IMR-90 (cell line): ENCODE results near the gene CACNB2. TPM values are rescaled to one million over a fixed set of nuclear protein-coding genes. Genes with fewer than 3 reads are reported as not detected.

Experiments
- ATAC-seq: fragments of 200-7000 bp; cut with Tn5 transposase; 2 replicates; pipeline ENCODE4 v1.9.1; 2020; ENCODE audit warnings: low read depth, mild to moderate bottlenecking, moderate library complexity
- BruUV-seq: library from RNA; stranded (reverse); fragments of 400-500 nt; replicated peaks from 2 replicates; lab custom pipeline; 2021; lab: Mats Ljungman, UMichigan
- CTCF ChIA-PET: fragments of 300-600 bp; formaldehyde crosslinking; extraction: SDS; loops from one replicate; lab custom pipeline; 2021; ENCODE audit warnings: antibody characterized with exemption; lab: Yijun Ruan, JAX
- POLR2A ChIA-PET: fragments of 300-600 bp; sonication (Branson Sonifier 250); formaldehyde crosslinking; loops from one replicate; lab custom pipeline; 2022; ENCODE audit warnings: antibody characterized with exemption; ENCODE audit not compliant: unreplicated experiment; lab: Charles Lee
- DNase-seq: peaks from one replicate; pipeline ENCODE4 v3.0.0; 2013
- H2AFZ ChIP-seq: replicated peaks from 2 replicates; pipeline ENCODE3; 2013; ENCODE audit warnings: low read length, mild to moderate bottlenecking; ENCODE audit not compliant: poor library complexity
- H2AK5ac ChIP-seq: 2 replicates; pipeline ENCODE4 v1.6.1; 2013; ENCODE audit warnings: low read depth, low read length, inconsistent platforms
- H2AK9ac ChIP-seq: replicated peaks from 2 replicates; pipeline ENCODE3; 2013; ENCODE audit warnings: mild to moderate bottlenecking, low read depth, low read length, moderate library complexity; ENCODE audit not compliant: poor library complexity
- H2BK120ac ChIP-seq: 2 replicates; pipeline ENCODE4 v1.6.1; 2013; ENCODE audit warnings: low read depth, low read length, inconsistent platforms
- H2BK15ac ChIP-seq: 3 replicates; pipeline ENCODE4 v1.6.1; 2013; ENCODE audit warnings: low read depth, low read length, inconsistent platforms
- H2BK20ac ChIP-seq: 2 replicates; pipeline ENCODE4 v1.6.1; 2013; ENCODE audit warnings: low read depth, mild to moderate bottlenecking, inconsistent platforms, low read length, moderate library complexity
- H2BK5ac ChIP-seq: 2 replicates; pipeline ENCODE4 v1.6.1; 2013; ENCODE audit warnings: mild to moderate bottlenecking, low read depth, low read length, inconsistent platforms; ENCODE audit not compliant: poor library complexity, severe bottlenecking
- H3K14ac ChIP-seq: replicated peaks from 2 replicates; pipeline ENCODE4 v1.6.1; 2013; ENCODE audit warnings: low read depth, low read length, inconsistent platforms
- H3K18ac ChIP-seq: 2 replicates; pipeline ENCODE4 v1.6.1; 2013; ENCODE audit warnings: low read depth, low read length, control low read depth
- H3K23ac ChIP-seq: 2 replicates; pipeline ENCODE4 v1.6.1; 2013; ENCODE audit warnings: low read depth, low read length, inconsistent platforms
- H3K27ac ChIP-seq: 2 replicates; pipeline ENCODE4 v1.5.1; 2013; ENCODE audit warnings: mild to moderate bottlenecking, control low read depth, low read length; ENCODE audit not compliant: insufficient read depth
- H3K27me3 ChIP-seq: 2 replicates; pipeline ENCODE4 v1.6.1; 2013; ENCODE audit warnings: low read length; ENCODE audit not compliant: control insufficient read depth, insufficient read depth
- H3K36me3 ChIP-seq: 2 replicates; pipeline ENCODE4 v1.6.1; 2013; ENCODE audit warnings: low read length, mixed read lengths; ENCODE audit not compliant: control insufficient read depth, insufficient read depth
- H3K4ac ChIP-seq: 2 replicates; pipeline ENCODE4 v1.6.1; 2013; ENCODE audit warnings: low read depth, low read length, inconsistent platforms
- H3K4me1 ChIP-seq: 2 replicates; pipeline ENCODE4 v1.6.1; 2013; ENCODE audit warnings: low read length, mixed read lengths; ENCODE audit not compliant: control insufficient read depth, insufficient read depth
- H3K4me2 ChIP-seq: 2 replicates; pipeline ENCODE4 v1.6.1; 2013; ENCODE audit warnings: low read depth, mild to moderate bottlenecking, control low read depth, low read length, moderate library complexity
- H3K4me3 ChIP-seq: 2 replicates; pipeline ENCODE4 v1.5.1; 2013; ENCODE audit warnings: low read depth, mild to moderate bottlenecking, control low read depth, low read length, moderate library complexity; ENCODE audit not compliant: insufficient read depth
- H3K56ac ChIP-seq: 2 replicates; pipeline ENCODE4 v1.6.1; 2013; ENCODE audit warnings: low read length, inconsistent platforms; ENCODE audit not compliant: insufficient read depth; ENCODE audit errors: extremely low read depth
- H3K79me1 ChIP-seq, 2 experiments: 2 replicates each; pipeline ENCODE4 v1.6.1; 2013; ENCODE audit warnings: low read length in 2 of 2, inconsistent platforms in 1 of 2, low read depth in 1 of 2
- H3K9ac ChIP-seq: 2 replicates; pipeline ENCODE4 v1.6.1; 2013; ENCODE audit warnings: low read depth, low read length, control low read depth
- H3K9me1 ChIP-seq: 2 replicates; pipeline ENCODE4 v1.6.1; 2013; ENCODE audit warnings: low read length, inconsistent platforms; ENCODE audit not compliant: insufficient read depth
- H3K9me3 ChIP-seq: 2 replicates; pipeline ENCODE4 v1.6.1; 2013; ENCODE audit warnings: low read length; ENCODE audit not compliant: control insufficient read depth, insufficient read depth
- H4K20me1 ChIP-seq: 2 replicates; pipeline ENCODE4 v1.6.1; 2013; ENCODE audit warnings: low read length, inconsistent platforms; ENCODE audit not compliant: insufficient read depth
- H4K5ac ChIP-seq: 2 replicates; pipeline ENCODE4 v1.6.1; 2013; ENCODE audit warnings: mild to moderate bottlenecking, low read depth, low read length, control low read depth
- H4K8ac ChIP-seq, 2 experiments: 2 replicates each; pipeline ENCODE4 v1.6.1; 2013; ENCODE audit warnings: low read depth in 2 of 2, low read length in 2 of 2, control low read depth in 1 of 2, inconsistent platforms in 1 of 2
- H4K91ac ChIP-seq: 2 replicates; pipeline ENCODE4 v1.6.1; 2013; ENCODE audit warnings: low read depth, low read length, inconsistent platforms; ENCODE audit not compliant: insufficient read depth
- WGBS, 2 experiments: methylation state at CpG; one replicate each; pipeline versions ENCODE4 v1.1.5 to v1.1.7; 2013; ENCODE audit warnings: missing lambda C conversion rate in 2 of 2; ENCODE audit not compliant: insufficient read length in 1 of 2; ENCODE audit errors: extremely low coverage in 2 of 2; 5-methylcytosine and 5-hydroxymethylcytosine counted together
- dilution Hi-C: fragments of 300-500 bp; cut with HindIII; formaldehyde crosslinking; loops from one replicate; pipeline ENCODE4 v1.14.3; 2018; ENCODE audit warnings: low sequenced_read_pairs; ENCODE audit not compliant: unreplicated experiment
- in situ Hi-C: fragments of 300-500 bp; cut with MboI; formaldehyde crosslinking; loops from 3 replicates; pipeline ENCODE4 v1.14.3; 2019; ENCODE audit warnings: low sequenced_read_pairs, inconsistent platforms, mixed read lengths
- intact Hi-C: fragments of 100-400 bp; cut with micrococcal nuclease; formaldehyde crosslinking; loops from 2 replicates; pipeline ENCODE4 v1.10.0; 2022
- polyA plus RNA-seq, 3 experiments: library from polyadenylated mRNA; depleted of rRNA; stranded (reverse); fragments of >200 nt; gene quantifications; 2 replicates each; pipeline ENCODE4 v1.2.3, GENCODE V29; 2012; ENCODE audit warnings: low replicate concordance in 1 of 3
- total RNA-seq: library from RNA; depleted of rRNA; stranded (reverse); fragments of >200 nt; gene quantifications from 2 replicates; pipeline ENCODE4 v1.2.3, GENCODE V29; 2012
- TF ChIP-seq, protein P1 (sequence below): fragments of 150-350 bp; IDR thresholded peaks from 2 replicates; pipeline ENCODE4 v1.6.1; 2017; ENCODE audit warnings: mild to moderate bottlenecking, antibody characterized with exemption, low read length, low read depth

The CACNB2 gene
- total and polyA plus RNA-seq, 2 of the 4 experiments (the other 2 are of a cell fraction), result 0.36 TPM

DNA sequence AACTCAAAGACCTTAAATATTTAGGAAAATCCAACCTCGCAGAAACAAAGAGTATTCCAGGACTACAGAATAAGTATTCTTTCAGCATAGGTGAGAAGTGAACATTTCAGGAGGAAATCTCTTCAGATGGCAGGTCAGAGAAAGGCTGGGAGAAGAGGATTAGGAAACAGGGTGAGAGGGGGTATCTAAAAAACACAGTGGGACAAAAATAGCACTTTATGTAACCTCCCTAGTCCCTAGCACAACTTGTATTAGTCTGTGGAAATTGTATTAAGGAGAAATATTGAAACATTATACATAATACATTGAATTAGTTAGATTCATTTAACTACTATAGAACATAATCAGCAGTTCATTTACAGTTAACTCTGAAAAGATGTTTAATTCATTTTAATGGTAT lies 192.3 kb downstream of the CACNB2 start:
- no peak overlapping the region for H2BK5ac ChIP-seq
- dilution Hi-C loops (no loop called here), in situ Hi-C loops (no loop called here), intact Hi-C loops (loop anchor here (5.0 kb wide), 1 partner anchor 35 kb away; no protein-coding TSS in a partner anchor)
- no peak overlapping the region for H3K56ac ChIP-seq
- H3K9ac ChIP-seq, result no peak overlapping the region
- H3K18ac ChIP-seq, result no peak overlapping the region
- no TSS peak for BruUV-seq
- H4K5ac ChIP-seq, result no peak overlapping the region
- H3K79me1 ChIP-seq, result no peaks in the 10 kb centered on the region
- H3K27me3 ChIP-seq, result no peaks in the 10 kb centered on the region
- no peak overlapping the region for H4K91ac ChIP-seq
- H4K20me1 ChIP-seq, result no peaks in the 10 kb centered on the region
- H3K23ac ChIP-seq, result no peak overlapping the region
- no peak overlapping the region for H2AFZ ChIP-seq
- H3K4me2 ChIP-seq, result no peak overlapping the region
- TF ChIP-seq, protein P1, sequence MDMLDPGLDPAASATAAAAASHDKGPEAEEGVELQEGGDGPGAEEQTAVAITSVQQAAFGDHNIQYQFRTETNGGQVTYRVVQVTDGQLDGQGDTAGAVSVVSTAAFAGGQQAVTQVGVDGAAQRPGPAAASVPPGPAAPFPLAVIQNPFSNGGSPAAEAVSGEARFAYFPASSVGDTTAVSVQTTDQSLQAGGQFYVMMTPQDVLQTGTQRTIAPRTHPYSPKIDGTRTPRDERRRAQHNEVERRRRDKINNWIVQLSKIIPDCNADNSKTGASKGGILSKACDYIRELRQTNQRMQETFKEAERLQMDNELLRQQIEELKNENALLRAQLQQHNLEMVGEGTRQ, result no peak
- H3K27ac ChIP-seq, result no peak overlapping the region
- ChIA-PET CTCF (no interaction called here), POLR2A (no interaction called here)
- no peak overlapping the region for H4K8ac ChIP-seq
- no peak overlapping the region for H3K4me3 ChIP-seq
- no peak overlapping the region for H3K14ac ChIP-seq
- H3K4me1 ChIP-seq, result peaks cover 6% of the 10 kb centered on the region
- DNase-seq (no peak), ATAC-seq (no peak)
- no peak overlapping the region for H2AK9ac ChIP-seq
- no peak overlapping the region for H2BK15ac ChIP-seq
- H3K4ac ChIP-seq, result no peak overlapping the region
- no peaks in the 10 kb centered on the region for H3K9me1 ChIP-seq
- WGBS, 2 experiments, result no CpG with 5 or more reads among the region's 1 CpG
- no peaks in the 10 kb centered on the region; the same call in 1 of the 2 replicates for H3K9me3 ChIP-seq
- H2BK120ac ChIP-seq, result no peak overlapping the region
- no peak overlapping the region for H2AK5ac ChIP-seq
- H2BK20ac ChIP-seq, result no peak overlapping the region
- no peaks in the 10 kb centered on the region for H3K36me3 ChIP-seq
